ENCODE data around the gene SAMD9. TPM values are rescaled to one million over a fixed set of nuclear protein-coding genes. Genes with fewer than 3 reads are reported as not detected.
A peak's percentile ranks its signal among the peaks of the same experiment; 100 is the strongest.

The SAMD9 gene
- total RNA-seq, 1 donor from 2014 or later = 21.2 TPM

DNA sequence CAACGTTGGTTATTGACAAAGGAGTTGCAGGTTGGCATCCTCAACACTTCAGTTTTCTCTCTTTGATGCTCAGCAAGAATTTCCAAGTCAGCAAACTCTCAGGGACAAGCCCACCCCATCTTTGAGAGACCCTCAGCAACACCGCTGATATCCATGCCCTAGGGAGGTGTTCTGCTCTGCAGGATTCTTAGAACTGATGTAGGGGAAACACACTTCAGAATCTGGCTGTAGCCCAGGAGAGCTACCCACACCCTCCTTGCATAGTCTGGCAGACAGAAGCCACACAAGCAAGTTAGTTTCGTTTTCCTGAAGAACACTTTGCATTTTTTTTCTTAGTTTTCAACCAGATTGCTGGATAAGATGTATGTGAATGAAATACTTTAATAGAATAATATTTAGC lies 29.6 kb upstream of the SAMD9 start:
- Histone ChIP-seq H3K9me3 (no peaks in the 10 kb centered on the region), H3K27ac (peak overlapping the region; percentile 75), H3K27me3 (no peaks in the 10 kb centered on the region), H3K36me3 (peaks cover 26% of the 10 kb centered on the region), H3K4me3 (peak overlapping the region; percentile 64), H3K4me1 (peaks cover 20% of the 10 kb centered on the region)
- no peak for DNase-seq
- intact Hi-C loops (cut with DNase I) = no loop called here
- ATAC-seq = peak; percentile 81
- TF ChIP-seq, protein P1, sequence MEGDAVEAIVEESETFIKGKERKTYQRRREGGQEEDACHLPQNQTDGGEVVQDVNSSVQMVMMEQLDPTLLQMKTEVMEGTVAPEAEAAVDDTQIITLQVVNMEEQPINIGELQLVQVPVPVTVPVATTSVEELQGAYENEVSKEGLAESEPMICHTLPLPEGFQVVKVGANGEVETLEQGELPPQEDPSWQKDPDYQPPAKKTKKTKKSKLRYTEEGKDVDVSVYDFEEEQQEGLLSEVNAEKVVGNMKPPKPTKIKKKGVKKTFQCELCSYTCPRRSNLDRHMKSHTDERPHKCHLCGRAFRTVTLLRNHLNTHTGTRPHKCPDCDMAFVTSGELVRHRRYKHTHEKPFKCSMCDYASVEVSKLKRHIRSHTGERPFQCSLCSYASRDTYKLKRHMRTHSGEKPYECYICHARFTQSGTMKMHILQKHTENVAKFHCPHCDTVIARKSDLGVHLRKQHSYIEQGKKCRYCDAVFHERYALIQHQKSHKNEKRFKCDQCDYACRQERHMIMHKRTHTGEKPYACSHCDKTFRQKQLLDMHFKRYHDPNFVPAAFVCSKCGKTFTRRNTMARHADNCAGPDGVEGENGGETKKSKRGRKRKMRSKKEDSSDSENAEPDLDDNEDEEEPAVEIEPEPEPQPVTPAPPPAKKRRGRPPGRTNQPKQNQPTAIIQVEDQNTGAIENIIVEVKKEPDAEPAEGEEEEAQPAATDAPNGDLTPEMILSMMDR (IDR thresholded peaks at IDR 0.05) = no peak

DNA sequence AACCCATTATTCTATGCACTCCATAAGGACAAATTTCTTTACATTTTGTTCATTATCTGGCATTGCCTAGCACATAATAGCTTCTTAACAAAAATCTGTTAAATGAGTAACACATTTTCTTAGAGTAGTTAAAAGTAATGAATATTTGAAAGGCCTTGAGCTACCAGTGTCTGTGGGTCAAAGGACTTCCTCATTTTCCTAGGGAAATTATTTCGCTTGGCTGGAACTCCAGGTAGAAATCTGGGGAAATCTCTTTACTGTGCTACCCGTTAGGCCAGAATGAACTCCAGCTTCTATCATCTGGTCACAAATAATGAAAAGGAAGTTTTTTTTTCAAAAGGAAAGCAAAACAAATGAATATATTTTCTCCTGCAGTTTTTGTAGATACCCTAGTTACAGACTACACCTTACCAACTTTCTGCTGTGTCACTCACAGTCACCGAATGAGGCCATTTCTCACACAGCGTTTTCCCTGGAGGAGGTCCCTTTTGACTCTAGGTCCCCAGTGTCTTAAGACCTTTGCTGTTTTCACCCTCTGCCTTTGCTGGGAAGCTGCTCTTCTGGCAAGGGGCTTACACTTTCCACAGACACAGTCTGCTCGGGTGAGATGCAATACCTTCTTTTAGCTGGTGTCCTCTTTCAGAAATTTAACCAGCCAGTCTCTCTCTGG lies 28.8 kb upstream of the SAMD9 start:
- peaks cover 26% of the 10 kb centered on the region for H3K36me3 ChIP-seq
- H3K4me3 ChIP-seq = peak overlapping the region; percentile 64
- TF ChIP-seq, protein P1 (IDR thresholded peaks at IDR 0.05) = no peak
- ATAC-seq (no peak), DNase-seq (no peak)
- intact Hi-C loops (cut with DNase I) = no loop called here
- no peaks in the 10 kb centered on the region for H3K27me3 ChIP-seq
- no peaks in the 10 kb centered on the region for H3K9me3 ChIP-seq
- peaks cover 20% of the 10 kb centered on the region for H3K4me1 ChIP-seq
- H3K27ac ChIP-seq = peak overlapping the region; percentile 75

DNA sequence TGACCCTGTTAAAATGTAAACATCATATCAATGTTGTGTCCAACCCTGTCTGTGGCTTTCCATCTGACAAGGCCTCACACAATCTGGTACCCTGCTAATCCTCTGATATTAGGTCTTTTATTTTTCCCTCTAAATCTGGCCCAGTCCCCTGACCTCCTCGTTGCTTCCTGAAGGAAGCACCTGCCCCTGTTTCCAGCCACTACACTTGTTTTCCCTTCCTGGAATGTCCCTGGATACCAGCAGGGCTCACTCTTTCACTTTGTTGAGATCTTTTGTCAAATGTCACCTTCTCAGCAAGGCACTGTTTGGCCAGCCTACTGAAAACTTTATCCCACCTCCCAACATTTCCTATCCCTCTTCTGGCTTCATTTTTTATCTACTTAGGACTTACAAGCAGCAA lies 28.3 kb upstream of the SAMD9 start:
- Histone ChIP-seq H3K36me3 (peaks cover 26% of the 10 kb centered on the region), H3K27me3 (no peaks in the 10 kb centered on the region), H3K4me3 (peak overlapping the region; percentile 64), H3K27ac (no peak overlapping the region), H3K9me3 (no peaks in the 10 kb centered on the region), H3K4me1 (peaks cover 20% of the 10 kb centered on the region)
- TF ChIP-seq, protein P1 (IDR thresholded peaks at IDR 0.05) = no peak
- no peak for DNase-seq
- no peak for ATAC-seq
- intact Hi-C loops (cut with DNase I) = no loop called here

DNA sequence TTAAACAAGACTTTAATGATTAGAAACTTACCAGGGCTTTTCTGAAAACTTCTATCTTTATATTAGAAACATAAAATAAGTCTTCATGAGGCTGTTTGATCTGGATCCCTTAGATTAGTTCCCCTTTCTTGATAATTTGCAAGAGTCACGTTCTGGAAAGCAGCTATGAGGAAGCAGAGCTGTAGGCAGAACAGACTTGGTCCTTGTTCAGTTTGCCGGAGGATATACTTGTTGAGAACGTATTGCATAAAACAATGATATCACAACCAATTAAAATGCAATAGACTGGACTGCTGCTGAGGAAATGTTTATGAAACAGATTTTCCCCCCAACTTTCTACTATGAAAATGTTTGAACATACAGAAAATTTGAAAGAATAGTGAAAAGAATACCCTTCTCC lies 27.6 kb upstream of the SAMD9 start:
- H3K36me3 ChIP-seq = peaks cover 26% of the 10 kb centered on the region
- H3K27ac ChIP-seq = no peak overlapping the region

DNA sequence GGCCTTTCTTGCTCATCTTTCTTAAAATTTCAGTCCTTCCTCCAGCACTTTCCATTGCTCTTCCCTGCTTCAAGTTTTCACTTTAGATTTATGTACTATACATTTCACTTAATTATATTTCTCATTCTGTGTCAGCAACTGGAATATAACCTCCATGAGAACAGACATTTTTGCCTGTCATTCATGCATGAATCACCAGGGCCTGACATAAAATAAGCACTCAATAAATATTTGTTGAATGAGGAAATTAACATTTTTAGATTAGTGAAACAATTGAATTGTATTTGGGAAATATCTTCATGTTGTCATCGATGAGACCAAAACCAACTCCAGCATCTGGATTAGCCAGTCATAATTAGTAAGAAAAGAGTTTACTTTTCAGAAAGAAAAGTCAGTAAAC lies 24.3 kb upstream of the SAMD9 start:
- TF ChIP-seq, protein P1 (IDR thresholded peaks at IDR 0.05) = no peak
- Histone ChIP-seq H3K27me3 (no peaks in the 10 kb centered on the region), H3K4me3 (no peak overlapping the region), H3K27ac (no peak overlapping the region), H3K4me1 (peaks cover 18% of the 10 kb centered on the region), H3K9me3 (no peaks in the 10 kb centered on the region), H3K36me3 (peaks cover 50% of the 10 kb centered on the region)
- no peak for ATAC-seq
- DNase-seq = no peak
- intact Hi-C loops (cut with DNase I) = no loop called here

More for the DNA sequence above, 27.6 kb upstream of the SAMD9 start:
- Histone ChIP-seq H3K4me1 (peaks cover 20% of the 10 kb centered on the region), H3K9me3 (no peaks in the 10 kb centered on the region), H3K27me3 (no peaks in the 10 kb centered on the region), H3K4me3 (no peak overlapping the region)
- intact Hi-C loops (cut with DNase I) = no loop called here
- DNase-seq (no peak), ATAC-seq (peak; percentile 59)
- TF ChIP-seq, protein P1 (IDR thresholded peaks at IDR 0.05) = no peak
